ENCODE measurements around the gene TM4SF4. TPM values are rescaled to one million over a fixed set of nuclear protein-coding genes. Genes with fewer than 3 reads are reported as not detected.
A peak's percentile ranks its signal among the peaks of the same experiment; 100 is the strongest.

TM4SF4 gene
- total RNA-seq, 4 donors from 2014 or later: 0.32 TPM; not detected in 3

DNA sequence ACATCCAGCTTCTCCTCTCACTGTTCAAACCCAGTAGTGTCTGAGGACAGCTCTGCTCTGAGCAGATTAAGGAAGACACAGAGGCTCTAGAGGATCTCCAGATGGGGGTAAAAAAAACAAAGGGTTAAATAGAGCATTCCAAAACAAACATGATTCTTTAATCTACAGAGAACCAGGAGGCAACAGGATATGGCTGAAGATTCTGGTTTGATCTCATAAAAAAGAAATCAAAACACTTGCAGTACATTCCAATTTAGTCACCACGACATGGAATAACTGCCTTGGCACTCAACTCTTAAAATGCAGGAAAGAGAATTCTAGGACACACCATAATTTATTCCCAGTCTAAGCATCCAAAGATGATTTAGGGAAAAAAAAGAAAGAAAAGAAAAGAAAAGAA lies 32.0 kb downstream of the TM4SF4 start:
- DNase-seq (ENCODE audit: low spot score in 2 of 2): no peak
- no peaks in the 10 kb centered on the region for H3K36me3 ChIP-seq
- no peak overlapping the region for H3K27ac ChIP-seq
- H3K4me3 ChIP-seq: no peak overlapping the region
- H3K9me3 ChIP-seq: no peaks in the 10 kb centered on the region
- no peaks in the 10 kb centered on the region for H3K27me3 ChIP-seq
- 14% methylated on average over 1 of the region's 1 CpG for WGBS
- no peak for TF ChIP-seq CTCF (IDR thresholded peaks at IDR 0.05)
- no peak for TF ChIP-seq POLR2AphosphoS5 (IDR thresholded peaks at IDR 0.05)
- TF ChIP-seq EP300 (IDR thresholded peaks at IDR 0.05): no peak
- TF ChIP-seq POLR2A (IDR thresholded peaks at IDR 0.05): no peak
- peaks cover 16% of the 10 kb centered on the region for H3K4me1 ChIP-seq

DNA sequence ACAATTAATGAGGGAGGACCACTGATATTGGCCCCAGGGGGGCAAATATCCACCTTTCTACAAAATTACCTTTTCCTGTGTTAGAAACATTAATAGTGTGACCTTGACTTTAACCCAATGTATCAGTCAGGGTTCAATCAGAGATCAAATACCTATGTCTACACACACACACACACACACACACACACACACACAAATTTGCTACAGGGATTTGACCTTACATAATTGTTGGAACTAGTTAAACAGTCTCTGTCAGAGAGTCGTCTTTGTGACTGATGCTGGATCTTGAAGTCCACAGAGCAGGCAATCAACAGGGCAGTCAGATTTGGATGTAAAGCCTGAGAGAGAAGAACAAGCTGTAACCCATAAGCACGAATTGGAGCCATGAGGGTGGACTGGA lies 32.5 kb downstream of the TM4SF4 start:
- WGBS: 32% methylated on average over 2 of the region's 2 CpGs
- Histone ChIP-seq H3K9me3 (no peaks in the 10 kb centered on the region), H3K27ac (no peak overlapping the region), H3K4me3 (no peak overlapping the region), H3K36me3 (no peaks in the 10 kb centered on the region), H3K27me3 (no peaks in the 10 kb centered on the region), H3K4me1 (peaks cover 16% of the 10 kb centered on the region)
- TF ChIP-seq POLR2AphosphoS5 (IDR thresholded peaks at IDR 0.05): no peak
- TF ChIP-seq EP300 (IDR thresholded peaks at IDR 0.05): no peak
- TF ChIP-seq CTCF (IDR thresholded peaks at IDR 0.05): no peak
- no peak for TF ChIP-seq POLR2A (IDR thresholded peaks at IDR 0.05)
- no peak for DNase-seq (ENCODE audit: low spot score in 2 of 2)

GRCh38 chr3:149507491-149508324 lies 33.2 kb downstream of the TM4SF4 start:
- no peak for DNase-seq (ENCODE audit: low spot score in 2 of 2)
- Histone ChIP-seq H3K4me3 (peak overlapping the region; percentile 1), H3K4me1 (peaks cover 16% of the 10 kb centered on the region), H3K27me3 (no peaks in the 10 kb centered on the region), H3K9me3 (no peaks in the 10 kb centered on the region), H3K36me3 (no peaks in the 10 kb centered on the region), H3K27ac (no peak overlapping the region)
- TF ChIP-seq CTCF (IDR thresholded peaks at IDR 0.05): no peak
- 40% methylated on average over 14 of the region's 14 CpGs for WGBS

- WGBS: 88% methylated on average over 3 of the region's 3 CpGs
- Histone ChIP-seq H3K27ac (no peak overlapping the region), H3K36me3 (no peaks in the 10 kb centered on the region), H3K9me3 (no peaks in the 10 kb centered on the region), H3K27me3 (no peaks in the 10 kb centered on the region), H3K4me3 (no peak overlapping the region), H3K4me1 (peaks cover 16% of the 10 kb centered on the region)
- no peak for DNase-seq (ENCODE audit: low spot score in 2 of 2)
- TF ChIP-seq EP300 (IDR thresholded peaks at IDR 0.05) (no peak), POLR2A (IDR thresholded peaks at IDR 0.05) (no peak), POLR2AphosphoS5 (IDR thresholded peaks at IDR 0.05) (no peak)
Measured at GRCh38 chr3:149509526-149509925, 35.0 kb downstream of the TM4SF4 start.

DNA sequence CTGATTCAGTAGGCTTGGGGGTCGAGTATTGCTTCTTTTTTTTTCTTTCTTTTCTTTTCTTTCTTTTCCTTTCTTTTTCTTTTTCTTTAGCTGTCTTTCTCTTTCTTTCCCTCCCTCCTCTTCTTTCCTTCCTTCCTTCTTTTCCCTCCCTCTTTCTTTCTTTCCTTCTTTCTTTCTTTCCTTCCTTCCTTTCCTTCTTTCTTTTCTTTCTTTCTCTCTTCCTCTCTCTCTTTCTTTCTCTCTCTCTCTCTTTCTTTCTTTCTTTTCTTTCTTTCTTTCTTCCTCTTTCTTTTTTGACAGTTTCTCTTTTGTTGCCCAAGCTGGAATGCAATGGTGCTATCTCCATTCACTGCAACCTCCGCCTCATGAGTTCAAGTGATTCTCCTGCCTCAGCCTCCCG lies 36.0 kb downstream of the TM4SF4 start:
- no peak for TF ChIP-seq CTCF (IDR thresholded peaks at IDR 0.05)
- TF ChIP-seq POLR2AphosphoS5 (IDR thresholded peaks at IDR 0.05): no peak
- no peak for TF ChIP-seq POLR2A (IDR thresholded peaks at IDR 0.05)
- TF ChIP-seq EP300 (IDR thresholded peaks at IDR 0.05): no peak
- H3K27me3 ChIP-seq: no peaks in the 10 kb centered on the region
- 96% methylated on average over 3 of the region's 3 CpGs for WGBS

More for the DNA sequence above, 36.0 kb downstream of the TM4SF4 start:
- Histone ChIP-seq H3K27ac (no peak overlapping the region), H3K36me3 (no peaks in the 10 kb centered on the region), H3K4me3 (no peak overlapping the region), H3K9me3 (no peaks in the 10 kb centered on the region), H3K4me1 (peaks cover 16% of the 10 kb centered on the region)
- DNase-seq (ENCODE audit: low spot score in 2 of 2): no peak

Data from suprapubic skin (tissue), 4 donors.